CD4-positive, alpha-beta T cell (primary cell): ENCODE measurements around the gene TBC1D2. TPM values are rescaled to one million over a fixed set of nuclear protein-coding genes. Genes with fewer than 3 reads are reported as not detected.

ENCODE experiments used
- ATAC-seq: fragments of 200-7000 bp; cut with Tn5 transposase; one replicate; pipeline ENCODE4 v1.10.0; 2022; ENCODE audit warnings: mild to moderate bottlenecking; ENCODE audit not compliant: poor library complexity
- CTCF ChIA-PET: fragments of 350-600 bp; sonication (Branson Sonifier 250); formaldehyde crosslinking; loops from one replicate; lab custom pipeline; 2021; ENCODE audit warnings: antibody characterized with exemption, inconsistent platforms; lab: Charles Lee
- POLR2A ChIA-PET: fragments of 350-600 bp; sonication (Branson Sonifier 250); formaldehyde crosslinking; loops from one replicate; lab custom pipeline; 2021; ENCODE audit warnings: antibody characterized with exemption, inconsistent platforms; lab: Charles Lee
- DNase-seq, 14 experiments: peaks; one replicate each; pipeline ENCODE4 v3.0.0-alpha.2; 2013 to 2020; ENCODE audit warnings: mixed read lengths in 2 of 14
- H3K27ac ChIP-seq, 2 donors: one replicate each; pipeline versions ENCODE4 v1.5.1 to v1.7.0; 2013; ENCODE audit warnings: low read length in 2 of 2, low read depth in 1 of 2, mild to moderate bottlenecking in 1 of 2
- H3K27me3 ChIP-seq, 2 experiments: 1 replicate in 1 of 2; 2 replicates in 1 of 2; pipeline versions ENCODE4 v1.6.1 to v1.7.0; 2013; ENCODE audit warnings: low read length in 2 of 2, control low read depth in 1 of 2, mild to moderate bottlenecking in 1 of 2, moderate library complexity in 1 of 2; ENCODE audit not compliant: insufficient read depth in 2 of 2, control insufficient read depth in 1 of 2
- H3K36me3 ChIP-seq: one replicate; pipeline ENCODE4 v1.6.1; 2013; ENCODE audit warnings: low read length, control low read depth; ENCODE audit not compliant: insufficient read depth
- H3K4me1 ChIP-seq: one replicate; pipeline ENCODE4 v1.6.1; 2013; ENCODE audit warnings: low read length, control low read depth; ENCODE audit not compliant: insufficient read depth
- H3K4me3 ChIP-seq: one replicate; pipeline ENCODE4 v1.5.1; 2013; ENCODE audit warnings: mild to moderate bottlenecking, low read length, moderate library complexity
- H3K9me3 ChIP-seq, 2 experiments: 1 replicate in 1 of 2; 2 replicates in 1 of 2; pipeline versions ENCODE4 v1.6.1 to v1.7.0; 2013; ENCODE audit warnings: low read length in 2 of 2, mild to moderate bottlenecking in 2 of 2, control low read depth in 1 of 2, moderate library complexity in 1 of 2; ENCODE audit not compliant: control insufficient read depth in 1 of 2, insufficient read depth in 1 of 2
- H3K27ac Mint-ChIP-seq: one replicate; pipeline ENCODE4 v1.8.0; 2020; ENCODE audit warnings: mixed read lengths
- H3K27me3 Mint-ChIP-seq: one replicate; pipeline ENCODE4 v1.8.0; 2021; ENCODE audit warnings: mixed read lengths
- H3K36me3 Mint-ChIP-seq: one replicate; pipeline ENCODE4 v1.8.0; 2021; ENCODE audit warnings: low read depth, mixed read lengths
- H3K4me1 Mint-ChIP-seq: one replicate; pipeline ENCODE4 v1.8.0; 2021; ENCODE audit warnings: low read depth, mixed read lengths
- H3K4me3 Mint-ChIP-seq: one replicate; pipeline ENCODE4 v1.8.0; 2020; ENCODE audit warnings: mild to moderate bottlenecking, mixed read lengths
- H3K9me3 Mint-ChIP-seq: one replicate; pipeline ENCODE4 v1.8.0; 2020; ENCODE audit warnings: mixed read lengths
- intact Hi-C, 2 experiments: fragments of 100-400 bp; cut with DNase I in 1 of 2; cut with micrococcal nuclease in 1 of 2; formaldehyde crosslinking; loops; one replicate each; pipeline versions ENCODE4 v1.15.1 to v1.9.0; 2023 to 2025; cut with DNase I, micrococcal nuclease
- total RNA-seq, 174 experiments: library from RNA in 2 of 174; stranded (reverse) in 2 of 174; gene quantifications; one replicate each; pipeline ENCODE4 v1.2.3 and lab custom pipeline; 2021 to 2026
- TF ChIP-seq, protein P1 (sequence below): fragments of 200-600 bp; IDR thresholded peaks from one replicate; pipeline ENCODE4 v1.8.0; 2022; ENCODE audit warnings: antibody characterized with exemption, mild to moderate bottlenecking

TBC1D2 gene
- total RNA-seq, 2 experiments from 2014 or later, result 2.9 to 4.0 TPM

DNA sequence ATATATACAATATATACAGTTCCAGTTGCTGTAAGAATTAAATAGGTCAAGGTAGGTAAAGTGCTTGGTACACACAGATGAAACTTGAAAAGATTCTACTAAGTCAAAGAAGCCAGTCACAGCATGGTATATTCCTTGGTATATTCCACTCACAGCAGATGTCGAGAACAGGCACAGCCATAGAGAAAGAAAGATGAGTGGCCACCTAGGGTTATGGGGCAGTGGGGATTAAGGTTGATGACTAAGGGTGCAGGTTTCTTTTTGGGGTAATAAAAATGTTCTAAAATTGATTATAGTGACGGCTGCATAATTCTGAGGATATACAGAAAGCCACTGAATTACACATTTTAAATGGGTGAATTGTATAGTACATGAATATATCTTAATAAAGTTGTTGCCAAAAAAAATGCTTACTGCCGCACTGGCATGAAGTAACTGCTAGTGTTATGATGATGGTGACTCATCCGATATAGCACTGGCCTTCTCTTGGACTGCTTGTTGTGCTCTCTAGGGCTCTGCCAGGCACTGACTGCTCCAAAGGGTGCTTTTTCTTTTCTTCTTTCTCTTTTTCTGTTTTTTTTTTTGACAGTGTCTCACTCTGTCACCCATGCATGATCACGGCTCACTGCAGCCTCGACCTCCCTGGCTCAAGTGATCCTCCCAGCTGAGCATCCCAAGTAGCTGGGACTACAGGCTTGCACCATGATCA lies 23.5 kb downstream of the TBC1D2 start:
- Mint-ChIP-seq H3K27me3 (no peaks in the 10 kb centered on the region), H3K27ac (no peak overlapping the region), H3K4me1 (no peaks in the 10 kb centered on the region), H3K9me3 (no peaks in the 10 kb centered on the region), H3K4me3 (no peak overlapping the region), H3K36me3 (peaks cover 72% of the 10 kb centered on the region)
- POLR2A ChIA-PET, result no interaction called here
- intact Hi-C loops, result no loop called here
- TF ChIP-seq, protein P1, sequence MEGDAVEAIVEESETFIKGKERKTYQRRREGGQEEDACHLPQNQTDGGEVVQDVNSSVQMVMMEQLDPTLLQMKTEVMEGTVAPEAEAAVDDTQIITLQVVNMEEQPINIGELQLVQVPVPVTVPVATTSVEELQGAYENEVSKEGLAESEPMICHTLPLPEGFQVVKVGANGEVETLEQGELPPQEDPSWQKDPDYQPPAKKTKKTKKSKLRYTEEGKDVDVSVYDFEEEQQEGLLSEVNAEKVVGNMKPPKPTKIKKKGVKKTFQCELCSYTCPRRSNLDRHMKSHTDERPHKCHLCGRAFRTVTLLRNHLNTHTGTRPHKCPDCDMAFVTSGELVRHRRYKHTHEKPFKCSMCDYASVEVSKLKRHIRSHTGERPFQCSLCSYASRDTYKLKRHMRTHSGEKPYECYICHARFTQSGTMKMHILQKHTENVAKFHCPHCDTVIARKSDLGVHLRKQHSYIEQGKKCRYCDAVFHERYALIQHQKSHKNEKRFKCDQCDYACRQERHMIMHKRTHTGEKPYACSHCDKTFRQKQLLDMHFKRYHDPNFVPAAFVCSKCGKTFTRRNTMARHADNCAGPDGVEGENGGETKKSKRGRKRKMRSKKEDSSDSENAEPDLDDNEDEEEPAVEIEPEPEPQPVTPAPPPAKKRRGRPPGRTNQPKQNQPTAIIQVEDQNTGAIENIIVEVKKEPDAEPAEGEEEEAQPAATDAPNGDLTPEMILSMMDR, result no peak
- CTCF ChIA-PET, result no interaction called here
- Histone ChIP-seq H3K27me3 (no peaks in the 10 kb centered on the region), H3K4me1 (no peaks in the 10 kb centered on the region), H3K36me3 (peaks cover 44% of the 10 kb centered on the region), H3K4me3 (no peak overlapping the region), H3K27ac (no peak overlapping the region), H3K9me3 (no peaks in the 10 kb centered on the region)
- ATAC-seq (no peak), DNase-seq (no peak)

DNA sequence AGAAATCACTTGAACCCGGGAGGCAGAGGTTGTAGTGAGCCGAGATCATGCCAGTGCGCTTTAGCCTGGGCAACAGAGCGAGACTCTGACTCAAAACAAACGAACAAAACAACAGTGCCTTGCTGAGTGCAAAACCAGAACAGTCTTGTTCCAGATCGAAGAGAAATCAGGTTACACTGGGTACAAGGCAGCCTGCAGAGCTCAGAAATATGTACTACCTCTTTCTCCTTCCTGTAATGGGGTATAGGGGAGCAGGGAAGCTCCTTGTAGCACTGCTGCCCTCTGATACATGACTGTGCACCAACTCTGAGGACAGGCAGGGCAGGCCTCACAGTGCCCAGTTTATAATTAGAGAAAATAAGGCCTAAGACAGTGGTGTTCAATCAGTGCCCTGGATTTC lies 24.7 kb downstream of the TBC1D2 start:
- intact Hi-C loops, result no loop called here
- CTCF ChIA-PET, result interaction anchor here (0.6 kb wide), 1 partner anchor 107 kb away, joined by 3 read pairs; no protein-coding TSS in a partner anchor
- H3K4me3 Mint-ChIP-seq, result no peak overlapping the region
- no peak for DNase-seq
- no peak overlapping the region for H3K27ac Mint-ChIP-seq
- TF ChIP-seq, protein P1, result no peak
- H3K4me1 ChIP-seq, result no peaks in the 10 kb centered on the region
- H3K27ac ChIP-seq, result no peak overlapping the region
- H3K9me3 Mint-ChIP-seq, result no peaks in the 10 kb centered on the region
- no peaks in the 10 kb centered on the region for H3K9me3 ChIP-seq
- no peak overlapping the region for H3K4me3 ChIP-seq
- no peaks in the 10 kb centered on the region for H3K4me1 Mint-ChIP-seq
- ATAC-seq, result no peak
- H3K27me3 ChIP-seq, result no peaks in the 10 kb centered on the region
- H3K27me3 Mint-ChIP-seq, result no peaks in the 10 kb centered on the region
- peaks cover 54% of the 10 kb centered on the region for H3K36me3 ChIP-seq
- POLR2A ChIA-PET, result no interaction called here
- peaks cover 77% of the 10 kb centered on the region for H3K36me3 Mint-ChIP-seq

DNA sequence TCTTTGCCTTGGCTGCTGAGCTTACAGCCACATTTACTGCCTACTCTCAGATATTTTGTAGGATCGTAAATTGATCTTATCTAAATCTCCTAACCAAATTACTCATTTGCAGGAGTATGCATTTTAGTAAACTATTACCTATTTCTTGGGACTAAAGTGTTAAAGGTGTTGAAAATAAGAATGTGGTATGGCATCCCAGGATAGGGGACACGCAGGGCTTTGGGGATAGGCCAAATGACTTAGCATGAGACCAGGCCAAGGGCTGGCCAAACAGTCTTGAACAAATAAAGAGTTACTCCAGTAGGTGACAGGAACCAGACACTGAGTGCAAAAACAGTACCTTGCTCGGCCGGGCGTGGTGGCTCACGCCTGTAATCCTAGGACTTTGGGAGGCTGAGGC lies 25.1 kb downstream of the TBC1D2 start:
- H3K4me3 Mint-ChIP-seq, result no peak overlapping the region
- intact Hi-C loops, result no loop called here
- no peaks in the 10 kb centered on the region for H3K9me3 ChIP-seq
- no peaks in the 10 kb centered on the region for H3K27me3 ChIP-seq
- H3K36me3 ChIP-seq, result peaks cover 58% of the 10 kb centered on the region
- H3K36me3 Mint-ChIP-seq, result peaks cover 73% of the 10 kb centered on the region
- no peaks in the 10 kb centered on the region for H3K27me3 Mint-ChIP-seq
- CTCF ChIA-PET, result no interaction called here
- H3K4me3 ChIP-seq, result no peak overlapping the region
- DNase-seq, result no peak
- POLR2A ChIA-PET, result no interaction called here
- no peaks in the 10 kb centered on the region for H3K9me3 Mint-ChIP-seq
- no peak overlapping the region for H3K27ac Mint-ChIP-seq
- H3K4me1 Mint-ChIP-seq, result no peaks in the 10 kb centered on the region
- H3K27ac ChIP-seq, result no peak overlapping the region
- ATAC-seq, result no peak
- no peaks in the 10 kb centered on the region for H3K4me1 ChIP-seq
- TF ChIP-seq, protein P1, result no peak
